H1 (cell line): ENCODE data around the gene STX4. TPM values are rescaled to one million over a fixed set of nuclear protein-coding genes. Genes with fewer than 3 reads are reported as not detected.

Experiments
- CTCF ChIA-PET: fragments of 300-600 bp; sonication (Branson Sonifier 250); formaldehyde crosslinking; loops from one replicate; lab custom pipeline; 2021; ENCODE audit not compliant: partially characterized antibody; lab: Charles Lee
- POLR2A ChIA-PET: fragments of 300-600 bp; sonication (Branson Sonifier 250); formaldehyde crosslinking; loops from one replicate; lab custom pipeline; 2021; ENCODE audit warnings: inconsistent platforms; ENCODE audit not compliant: partially characterized antibody; lab: Charles Lee
- DNase-seq, 2 experiments: peaks; one replicate each; pipeline versions ENCODE4 v3.0.0 to v3.0.0-alpha.2; 2010 to 2022; ENCODE audit warnings: low spot score in 2 of 2, low read depth in 1 of 2, mixed read lengths in 1 of 2
- FAIRE-seq: peaks from 2 replicates; lab custom pipeline; 2011; peaks lifted over from hg19 to GRCh38; lab: Jason Lieb, UNC
- H2AFZ ChIP-seq: 2 replicates; pipeline ENCODE4 v1.8.1; 2012; ENCODE audit warnings: low read length, inconsistent platforms
- H2AK5ac ChIP-seq: 2 replicates; pipeline ENCODE4 v1.6.1; 2013; ENCODE audit warnings: low read depth, low read length
- H2BK120ac ChIP-seq: replicated peaks from 2 replicates; pipeline ENCODE3; 2013; ENCODE audit warnings: low read depth, low read length, inconsistent platforms
- H2BK12ac ChIP-seq: 2 replicates; pipeline ENCODE4 v1.6.1; 2013; ENCODE audit warnings: low read depth, low read length
- H2BK15ac ChIP-seq: 2 replicates; pipeline ENCODE4 v1.6.1; 2013; ENCODE audit warnings: low read length
- H2BK20ac ChIP-seq: 2 replicates; pipeline ENCODE4 v1.6.1; 2013; ENCODE audit warnings: low read length
- H2BK5ac ChIP-seq: 2 replicates; pipeline ENCODE4 v1.6.1; 2013; ENCODE audit warnings: low read depth, low read length
- H3K14ac ChIP-seq: 2 replicates; pipeline ENCODE4 v1.6.1; 2013; ENCODE audit warnings: inconsistent platforms; ENCODE audit not compliant: insufficient read length
- H3K18ac ChIP-seq: 2 replicates; pipeline ENCODE4 v1.6.1; 2013; ENCODE audit warnings: low read length; ENCODE audit errors: extremely low read depth
- H3K23ac ChIP-seq: 2 replicates; pipeline ENCODE4 v1.6.1; 2013; ENCODE audit warnings: inconsistent platforms; ENCODE audit not compliant: insufficient read length
- H3K23me2 ChIP-seq: 2 replicates; pipeline ENCODE4 v1.6.1; 2013; ENCODE audit warnings: low read depth, low read length
- H3K27ac ChIP-seq: 2 replicates; pipeline ENCODE4 v1.6.1; 2011; ENCODE audit warnings: low read depth, low read length, inconsistent platforms
- H3K27me3 ChIP-seq, 4 experiments: replicated peaks in 1 of 4; 1 replicate in 1 of 4; 2 replicates in 3 of 4; pipeline versions ENCODE4 v1.6.1 to v1.8.1; 2011 to 2013; ENCODE audit warnings: low read length in 3 of 4, mild to moderate bottlenecking in 3 of 4, inconsistent platforms in 2 of 4, mixed read lengths in 2 of 4, moderate library complexity in 1 of 4; ENCODE audit not compliant: control insufficient read depth in 3 of 4, insufficient read depth in 3 of 4; ENCODE audit errors: extremely low read depth in 1 of 4
- H3K36me3 ChIP-seq, 4 experiments: 2 replicates each; pipeline versions ENCODE4 v1.6.1 to v1.8.1; 2011 to 2013; ENCODE audit warnings: mild to moderate bottlenecking in 4 of 4, low read length in 3 of 4, moderate library complexity in 2 of 4, control low read depth in 1 of 4, inconsistent platforms in 1 of 4; ENCODE audit not compliant: insufficient read depth in 4 of 4, control insufficient read depth in 2 of 4
- H3K4ac ChIP-seq: replicated peaks from 2 replicates; pipeline ENCODE3; 2013; ENCODE audit warnings: low read length, low read depth, mixed read lengths, inconsistent platforms; ENCODE audit not compliant: insufficient read length
- H3K4me1 ChIP-seq, 4 experiments: replicated peaks in 1 of 4; 1 replicate in 1 of 4; 2 replicates in 3 of 4; pipeline versions ENCODE4 v1.6.1 to v1.8.1; 2011 to 2013; ENCODE audit warnings: low read length in 3 of 4, inconsistent platforms in 2 of 4, mixed read lengths in 1 of 4; ENCODE audit not compliant: insufficient read depth in 4 of 4, control insufficient read depth in 3 of 4
- H3K4me2 ChIP-seq, 2 experiments: 2 replicates each; pipeline versions ENCODE4 v1.6.1 to v1.8.1; 2011 to 2013; ENCODE audit warnings: low read depth in 2 of 2, low read length in 2 of 2, control low read depth in 1 of 2, inconsistent platforms in 1 of 2, mild to moderate bottlenecking in 1 of 2; ENCODE audit not compliant: insufficient read depth in 1 of 2
- H3K4me3 ChIP-seq, 4 experiments: fragments of 200-600, 300-600 bp in 1 of 4; sonication (generic), shearing (Covaris generic), sonication (Bioruptor Twin) in 1 of 4; 2 replicates each; pipeline versions ENCODE4 v1.5.1 to v1.8.1; 2011 to 2016; ENCODE audit warnings: low read length in 4 of 4, low read depth in 3 of 4, control low read depth in 2 of 4, inconsistent platforms in 2 of 4, mild to moderate bottlenecking in 2 of 4, mixed read lengths in 1 of 4, moderate library complexity in 1 of 4; ENCODE audit not compliant: insufficient read depth in 2 of 4; ENCODE audit errors: extremely low read depth in 1 of 4
- H3K56ac ChIP-seq: replicated peaks from 2 replicates; pipeline ENCODE3; 2013; ENCODE audit warnings: low read depth, mild to moderate bottlenecking, mixed read lengths, low read length, inconsistent platforms; ENCODE audit not compliant: insufficient read length
- H3K79me1 ChIP-seq: 2 replicates; pipeline ENCODE4 v1.6.1; 2013; ENCODE audit warnings: low read depth, low read length, control low read depth
- H3K79me2 ChIP-seq, 2 experiments: 2 replicates each; pipeline versions ENCODE4 v1.6.1 to v1.8.1; 2012 to 2013; ENCODE audit warnings: low read length in 2 of 2, mild to moderate bottlenecking in 2 of 2, inconsistent platforms in 1 of 2; ENCODE audit not compliant: insufficient read depth in 2 of 2, control insufficient read depth in 1 of 2
- H3K9ac ChIP-seq, 4 experiments: replicated peaks in 1 of 4; 1 replicate in 1 of 4; 2 replicates in 3 of 4; pipeline versions ENCODE4 v1.6.1 to v1.8.1; 2011 to 2013; ENCODE audit warnings: low read depth in 3 of 4, low read length in 3 of 4, control low read depth in 2 of 4, mild to moderate bottlenecking in 2 of 4, moderate library complexity in 2 of 4, inconsistent platforms in 1 of 4; ENCODE audit errors: extremely low read depth in 1 of 4
- H3K9me3 ChIP-seq, 2 experiments: 2 replicates each; pipeline versions ENCODE4 v1.6.1 to v1.8.1; 2012 to 2013; ENCODE audit warnings: mild to moderate bottlenecking in 2 of 2, moderate library complexity in 2 of 2, control low read depth in 1 of 2, inconsistent platforms in 1 of 2, low read depth in 1 of 2, low read length in 1 of 2, mixed read lengths in 1 of 2; ENCODE audit not compliant: insufficient read depth in 2 of 2
- H4K20me1 ChIP-seq, 2 experiments: replicated peaks in 1 of 2; 2 replicates each; pipeline versions ENCODE3 to v1.8.1; 2011 to 2013; ENCODE audit warnings: inconsistent platforms in 2 of 2, low read length in 2 of 2, mild to moderate bottlenecking in 1 of 2; ENCODE audit not compliant: insufficient read depth in 2 of 2, control insufficient read depth in 1 of 2
- H4K5ac ChIP-seq: 2 replicates; pipeline ENCODE4 v1.6.1; 2013; ENCODE audit warnings: low read length, low read depth, mixed read lengths, inconsistent platforms; ENCODE audit not compliant: insufficient read length
- H4K8ac ChIP-seq: 2 replicates; pipeline ENCODE4 v1.8.0; 2013; ENCODE audit warnings: mild to moderate bottlenecking, moderate library complexity, low read length, inconsistent platforms; ENCODE audit not compliant: insufficient read depth; ENCODE audit errors: extremely low read depth
- H4K91ac ChIP-seq: replicated peaks from 2 replicates; pipeline ENCODE3; 2013; ENCODE audit warnings: low read length, mixed read lengths, inconsistent platforms; ENCODE audit not compliant: insufficient read length
- BRCA1 ChIP-seq: IDR thresholded peaks from 2 replicates; pipeline ENCODE4 v1.6.1; 2012; ENCODE audit warnings: low read depth, low read length, improper control_type of control experiment
- CHD1 ChIP-seq: IDR thresholded peaks from 2 replicates; pipeline ENCODE4 v1.6.1; 2012; ENCODE audit warnings: low read depth, low read length, improper control_type of control experiment
- JUND ChIP-seq: IDR thresholded peaks from 2 replicates; pipeline ENCODE4 v1.6.1; 2011; ENCODE audit warnings: mild to moderate bottlenecking, improper control_type of control experiment, low read length
- PHF8 ChIP-seq: fragments of 200-600 bp; sonication (generic); conservative IDR thresholded peaks from 2 replicates; pipeline ENCODE4 v1.7.1; 2012; ENCODE audit warnings: low read depth, mild to moderate bottlenecking, inconsistent platforms, low read length, moderate library complexity
- POLR2A ChIP-seq, 2 experiments: IDR thresholded peaks; 1 replicate in 1 of 2; 2 replicates in 1 of 2; pipeline ENCODE4 v1.6.1; 2011; ENCODE audit warnings: low read depth in 2 of 2, low read length in 2 of 2, mild to moderate bottlenecking in 2 of 2; ENCODE audit errors: control extremely low read depth in 1 of 2
- POU5F1 ChIP-seq: IDR thresholded peaks from 2 replicates; pipeline ENCODE4 v1.6.1; 2011; ENCODE audit warnings: low read depth, mild to moderate bottlenecking, low read length, moderate library complexity
- RAD21 ChIP-seq, 2 experiments: IDR thresholded peaks in 1 of 2; conservative IDR thresholded peaks in 1 of 2; 2 replicates each; pipeline ENCODE4 v1.6.1; 2011; ENCODE audit warnings: low read depth in 2 of 2, low read length in 2 of 2, improper control_type of control experiment in 1 of 2, inconsistent platforms in 1 of 2, mild to moderate bottlenecking in 1 of 2, moderate library complexity in 1 of 2
- RNF2 ChIP-seq: fragments of 200-900, 300-1000 bp; sonication (generic); IDR thresholded peaks from 2 replicates; pipeline ENCODE4 v1.7.1; 2016; ENCODE audit warnings: borderline replicate concordance, low read depth, mild to moderate bottlenecking, antibody characterized with exemption, low read length; ENCODE audit not compliant: poor library complexity, severe bottlenecking; ENCODE audit errors: missing control alignments
- SP1 ChIP-seq: IDR thresholded peaks from 2 replicates; pipeline ENCODE4 v1.6.1; 2011; ENCODE audit warnings: low read depth, low read length
- WGBS, 2 experiments: shearing (Covaris generic) in 1 of 2; methylation state at CpG; one replicate each; pipeline versions ENCODE4 v1.1.6 to v1.1.7; 2013 to 2015; ENCODE audit warnings: low lambda C conversion rate in 2 of 2, mixed read lengths in 2 of 2, inconsistent platforms in 1 of 2, low coverage in 1 of 2, missing lambda C conversion rate in 1 of 2; ENCODE audit not compliant: insufficient replicate concordance in 2 of 2, insufficient coverage in 1 of 2, insufficient read length in 1 of 2; ENCODE audit errors: extremely low coverage in 1 of 2, missing lambda C conversion rate in 1 of 2; 5-methylcytosine and 5-hydroxymethylcytosine counted together
- polyA plus RNA-seq, 7 experiments: library from polyadenylated mRNA; depleted of rRNA in 3 of 7; stranded (reverse) in 5 of 7; unstranded in 2 of 7; fragments of >200 nt in 5 of 7; fragments of 200-250 nt in 2 of 7; gene quantifications; 1 replicate in 5 of 7; 2 replicates in 1 of 7; 4 replicates in 1 of 7; pipeline versions ENCODE4 v1.2.1 to v1.2.3, GENCODE V29; 2011 to 2013; ENCODE audit warnings: missing spikeins in 2 of 7, mixed read lengths in 2 of 7
- total RNA-seq: library from RNA; stranded (reverse); fragmentation: NEBNext Ultra II Directional; extraction: Animal tissue kit (Norgen Biotek cat#: 25700); gene quantifications from 2 replicates; pipeline ENCODE4 v1.2.1, GENCODE V29; 2021
- TF ChIP-seq, protein P1 (sequence below), 3 experiments: IDR thresholded peaks; 1 replicate in 2 of 3; 2 replicates in 1 of 3; pipeline versions ENCODE4 v1.5.1 to v1.6.1; 2011; ENCODE audit warnings: low read length in 3 of 3, mild to moderate bottlenecking in 3 of 3, inconsistent platforms in 2 of 3, low read depth in 1 of 3, moderate library complexity in 1 of 3; ENCODE audit not compliant: insufficient read depth in 1 of 3; ENCODE audit errors: control extremely low read depth in 1 of 3

Gene STX4
- total and polyA plus RNA-seq, 2 of the 8 experiments (the other 6 are each of a cell fraction or from before 2014, with no cell fraction given): 25.8 to 32.3 TPM

DNA sequence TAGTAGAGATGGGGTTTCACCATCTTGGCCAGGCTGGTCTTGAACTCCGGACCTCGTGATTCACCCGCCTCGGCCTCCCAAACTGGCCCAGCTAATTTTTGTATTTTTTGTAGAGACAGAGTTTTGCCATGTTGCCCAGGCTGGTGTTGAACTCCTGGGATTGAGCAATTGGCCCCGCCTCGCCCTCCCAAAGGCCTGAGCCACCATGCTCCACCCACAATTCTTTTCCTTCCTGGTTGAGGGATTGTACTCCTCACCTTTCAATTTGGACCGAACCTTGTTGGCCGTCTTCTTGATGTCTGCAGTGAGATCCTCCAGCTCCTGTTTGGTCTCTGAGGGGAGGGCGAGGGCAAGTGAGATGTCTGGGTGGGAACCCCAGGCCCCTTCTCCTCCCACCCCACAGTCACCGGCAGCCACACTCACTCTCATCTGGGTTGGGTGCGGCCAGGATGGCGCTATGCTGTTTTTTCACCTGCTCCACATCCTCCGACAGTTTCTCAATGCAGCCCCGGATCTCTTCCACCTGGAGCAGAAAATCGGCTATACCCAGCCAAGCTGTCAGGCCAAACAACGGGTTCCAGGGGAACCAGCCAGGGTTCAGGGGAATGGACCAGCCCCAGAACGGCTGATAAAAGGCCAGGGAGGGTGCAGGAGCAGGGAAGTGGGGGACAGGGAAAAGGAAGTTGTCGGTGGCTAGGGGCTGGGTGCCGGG, 32.5 kb upstream of the STX4 start:
- H3K27me3 ChIP-seq: no peaks in the 10 kb centered on the region; a peak in 1 of 7 replicates
- H2BK15ac ChIP-seq: no peak overlapping the region
- H4K8ac ChIP-seq: no peak overlapping the region
- H2AK5ac ChIP-seq: no peak overlapping the region
- 92% methylated on average over 18 of the region's 19 CpGs; no CpG with 5 or more reads in 1 of the 2 experiments for WGBS, 2 experiments
- no peaks in the 10 kb centered on the region for H3K79me2 ChIP-seq
- H3K27ac ChIP-seq: no peak overlapping the region
- H3K56ac ChIP-seq: no peak overlapping the region
- H3K4me3 ChIP-seq: no peak overlapping the region
- H4K91ac ChIP-seq: no peak overlapping the region
- peaks cover 0 to 15% (median 10%) of the 10 kb centered on the region in 4 experiments; a peak in 6 of 7 replicates for H3K4me1 ChIP-seq
- H3K18ac ChIP-seq: no peak overlapping the region
- DNase-seq: no peak
- H3K79me1 ChIP-seq: 0 out of 2 replicates have a peak, but pooled peaks cover 8% of the 10 kb centered on the region
- no peaks in the 10 kb centered on the region for H3K9me3 ChIP-seq
- H3K4me2 ChIP-seq: no peak overlapping the region
- no peaks in the 10 kb centered on the region for H3K36me3 ChIP-seq
- no peak overlapping the region for H2BK120ac ChIP-seq
- H3K23ac ChIP-seq: no peak overlapping the region
- no peak overlapping the region for H2AFZ ChIP-seq
- H4K5ac ChIP-seq: no peak overlapping the region
- no peak overlapping the region for H3K14ac ChIP-seq
- no peak overlapping the region for H3K4ac ChIP-seq
- no peak overlapping the region for H2BK20ac ChIP-seq
- H2BK12ac ChIP-seq: no peak overlapping the region
- no peak overlapping the region for H2BK5ac ChIP-seq
- no peak overlapping the region for H3K9ac ChIP-seq
- peaks cover 12% of the 10 kb centered on the region for H3K23me2 ChIP-seq
- CTCF ChIA-PET: interaction anchor here (0.7 to 2.1 kb wide), 4 partner anchors 15 to 49 kb away, joined by 3 to 5 read pairs (median 4); partner anchors contain the start of gene HSD3B7
- H4K20me1 ChIP-seq: no peaks in the 10 kb centered on the region
- FAIRE-seq: no peak
- POLR2A ChIA-PET: interaction anchor here (1.0 to 1.1 kb wide), 2 partner anchors 22 to 53 kb away, joined by 3 read pairs; no protein-coding TSS in a partner anchor
- TF ChIP-seq SP1 (no peak), RAD21 (IDR thresholded peaks at IDR 0.05 in 1 of 2, conservative IDR thresholded peaks at IDR 0.05 in 1 of 2; ENCODE audit: low read depth in 2 of 2, low read length in 2 of 2) (no peak), RNF2 (no peak), CHD1 (no peak), PHF8 (no peak), JUND (no peak), POU5F1 (no peak), POLR2A (IDR thresholded peaks at IDR 0.05; ENCODE audit: control extremely low read depth in 1 of 2, low read depth in 2 of 2, low read length in 2 of 2) (no peak), BRCA1 (no peak)
- TF ChIP-seq, protein P1, sequence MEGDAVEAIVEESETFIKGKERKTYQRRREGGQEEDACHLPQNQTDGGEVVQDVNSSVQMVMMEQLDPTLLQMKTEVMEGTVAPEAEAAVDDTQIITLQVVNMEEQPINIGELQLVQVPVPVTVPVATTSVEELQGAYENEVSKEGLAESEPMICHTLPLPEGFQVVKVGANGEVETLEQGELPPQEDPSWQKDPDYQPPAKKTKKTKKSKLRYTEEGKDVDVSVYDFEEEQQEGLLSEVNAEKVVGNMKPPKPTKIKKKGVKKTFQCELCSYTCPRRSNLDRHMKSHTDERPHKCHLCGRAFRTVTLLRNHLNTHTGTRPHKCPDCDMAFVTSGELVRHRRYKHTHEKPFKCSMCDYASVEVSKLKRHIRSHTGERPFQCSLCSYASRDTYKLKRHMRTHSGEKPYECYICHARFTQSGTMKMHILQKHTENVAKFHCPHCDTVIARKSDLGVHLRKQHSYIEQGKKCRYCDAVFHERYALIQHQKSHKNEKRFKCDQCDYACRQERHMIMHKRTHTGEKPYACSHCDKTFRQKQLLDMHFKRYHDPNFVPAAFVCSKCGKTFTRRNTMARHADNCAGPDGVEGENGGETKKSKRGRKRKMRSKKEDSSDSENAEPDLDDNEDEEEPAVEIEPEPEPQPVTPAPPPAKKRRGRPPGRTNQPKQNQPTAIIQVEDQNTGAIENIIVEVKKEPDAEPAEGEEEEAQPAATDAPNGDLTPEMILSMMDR (IDR thresholded peaks at IDR 0.05; ENCODE audit: control extremely low read depth in 1 of 3, insufficient read depth in 1 of 3, low read depth in 1 of 3, low read length in 3 of 3): no peak
